IMR-90 (cell line): ENCODE measurements around the gene ZNF12.

Experiments used
- BHLHE40 ChIP-seq: fragments of 150-350 bp; IDR thresholded peaks from 2 replicates; pipeline ENCODE4 v1.6.1; 2016; ENCODE audit warnings: mild to moderate bottlenecking, low read depth, low read length
- CEBPB ChIP-seq: IDR thresholded peaks from 2 replicates; pipeline ENCODE4 v1.6.1; 2012; ENCODE audit warnings: low read depth, low read length, improper control_type of control experiment
- ELK1 ChIP-seq: fragments of 150-350 bp; IDR thresholded peaks from 2 replicates; pipeline ENCODE4 v1.6.1; 2016; ENCODE audit warnings: low read depth, mild to moderate bottlenecking, low read length, moderate library complexity, borderline replicate concordance
- FOS ChIP-seq: fragments of 150-350 bp; IDR thresholded peaks from 2 replicates; pipeline ENCODE4 v1.6.1; 2016; ENCODE audit warnings: low read depth, low read length
- MAFK ChIP-seq: IDR thresholded peaks from 2 replicates; pipeline ENCODE4 v1.6.1; 2012; ENCODE audit warnings: low read depth, low read length, improper control_type of control experiment
- MAZ ChIP-seq: IDR thresholded peaks from 2 replicates; pipeline ENCODE4 v1.6.1; 2012; ENCODE audit warnings: low read depth, mild to moderate bottlenecking, low read length, improper control_type of control experiment, moderate library complexity, borderline replicate concordance
- MXI1 ChIP-seq: IDR thresholded peaks from 2 replicates; pipeline ENCODE4 v1.6.1; 2012; ENCODE audit warnings: low read depth, mild to moderate bottlenecking, low read length, moderate library complexity, borderline replicate concordance
- POLR2A ChIP-seq: IDR thresholded peaks from 2 replicates; pipeline ENCODE4 v1.6.1; 2012; ENCODE audit warnings: mild to moderate bottlenecking, low read depth, low read length
- RAD21 ChIP-seq: IDR thresholded peaks from 2 replicates; pipeline ENCODE4 v1.6.1; 2012; ENCODE audit warnings: low read length, improper control_type of control experiment
- RCOR1 ChIP-seq: IDR thresholded peaks from 2 replicates; pipeline ENCODE4 v1.6.1; 2012; ENCODE audit warnings: mild to moderate bottlenecking, low read length, improper control_type of control experiment; ENCODE audit not compliant: insufficient replicate concordance
- RFX5 ChIP-seq: IDR thresholded peaks from 2 replicates; pipeline ENCODE4 v1.8.0; 2012; ENCODE audit warnings: low read depth, mild to moderate bottlenecking, low read length, moderate library complexity
- SMC3 ChIP-seq: fragments of 150-350 bp; IDR thresholded peaks from 2 replicates; pipeline ENCODE4 v1.6.1; 2016; ENCODE audit warnings: low read depth, mild to moderate bottlenecking, antibody characterized with exemption, low read length, moderate library complexity
- TF ChIP-seq, protein P1 (sequence below): conservative IDR thresholded peaks from 2 replicates; pipeline ENCODE4 v1.5.1; 2012; ENCODE audit warnings: mild to moderate bottlenecking, low read depth, low read length, improper control_type of control experiment
- TF ChIP-seq, protein P2 (sequence below): fragments of 150-350 bp; IDR thresholded peaks from 2 replicates; pipeline ENCODE4 v1.6.1; 2017; ENCODE audit warnings: mild to moderate bottlenecking, antibody characterized with exemption, low read length, low read depth

DNA sequence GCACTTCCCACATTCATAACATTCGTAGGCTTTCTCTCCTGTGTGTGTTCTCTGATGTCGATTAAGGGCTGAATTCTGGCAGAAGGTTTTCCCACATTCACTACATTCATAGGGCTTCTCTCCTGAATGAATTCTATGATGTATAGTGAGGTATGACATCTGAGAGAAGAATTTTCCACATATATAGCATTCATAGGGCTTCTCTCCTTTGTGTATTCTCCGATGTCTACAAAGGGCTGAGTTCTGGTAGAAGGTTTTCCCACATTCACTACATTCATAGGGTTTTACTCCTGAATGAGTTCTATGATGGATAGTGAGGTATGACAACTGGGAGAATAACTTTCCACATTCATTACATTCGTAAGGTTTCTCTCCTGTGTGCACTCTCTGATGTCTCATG is 15.6 kb downstream of the ZNF12 start:
- TF ChIP-seq, protein P1, sequence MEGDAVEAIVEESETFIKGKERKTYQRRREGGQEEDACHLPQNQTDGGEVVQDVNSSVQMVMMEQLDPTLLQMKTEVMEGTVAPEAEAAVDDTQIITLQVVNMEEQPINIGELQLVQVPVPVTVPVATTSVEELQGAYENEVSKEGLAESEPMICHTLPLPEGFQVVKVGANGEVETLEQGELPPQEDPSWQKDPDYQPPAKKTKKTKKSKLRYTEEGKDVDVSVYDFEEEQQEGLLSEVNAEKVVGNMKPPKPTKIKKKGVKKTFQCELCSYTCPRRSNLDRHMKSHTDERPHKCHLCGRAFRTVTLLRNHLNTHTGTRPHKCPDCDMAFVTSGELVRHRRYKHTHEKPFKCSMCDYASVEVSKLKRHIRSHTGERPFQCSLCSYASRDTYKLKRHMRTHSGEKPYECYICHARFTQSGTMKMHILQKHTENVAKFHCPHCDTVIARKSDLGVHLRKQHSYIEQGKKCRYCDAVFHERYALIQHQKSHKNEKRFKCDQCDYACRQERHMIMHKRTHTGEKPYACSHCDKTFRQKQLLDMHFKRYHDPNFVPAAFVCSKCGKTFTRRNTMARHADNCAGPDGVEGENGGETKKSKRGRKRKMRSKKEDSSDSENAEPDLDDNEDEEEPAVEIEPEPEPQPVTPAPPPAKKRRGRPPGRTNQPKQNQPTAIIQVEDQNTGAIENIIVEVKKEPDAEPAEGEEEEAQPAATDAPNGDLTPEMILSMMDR = no peak
- TF ChIP-seq MAFK (no peak), MAZ (no peak), FOS (no peak), POLR2A (no peak), CEBPB (no peak), RAD21 (no peak), ELK1 (no peak), BHLHE40 (no peak), MXI1 (no peak), SMC3 (no peak), RCOR1 (no peak), RFX5 (no peak)
- TF ChIP-seq, protein P2, sequence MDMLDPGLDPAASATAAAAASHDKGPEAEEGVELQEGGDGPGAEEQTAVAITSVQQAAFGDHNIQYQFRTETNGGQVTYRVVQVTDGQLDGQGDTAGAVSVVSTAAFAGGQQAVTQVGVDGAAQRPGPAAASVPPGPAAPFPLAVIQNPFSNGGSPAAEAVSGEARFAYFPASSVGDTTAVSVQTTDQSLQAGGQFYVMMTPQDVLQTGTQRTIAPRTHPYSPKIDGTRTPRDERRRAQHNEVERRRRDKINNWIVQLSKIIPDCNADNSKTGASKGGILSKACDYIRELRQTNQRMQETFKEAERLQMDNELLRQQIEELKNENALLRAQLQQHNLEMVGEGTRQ = no peak
